ENCODE results near the gene MPRIP. TPM values are rescaled to one million over a fixed set of nuclear protein-coding genes. Genes with fewer than 3 reads are reported as not detected.

Gene MPRIP
- total RNA-seq, 2 donors from 2014 or later, result 235 to 252 TPM

- Histone ChIP-seq H3K27ac (no peak overlapping the region), H3K4me3 (no peak overlapping the region), H3K36me3 (no peaks in the 10 kb centered on the region), H3K9me3 (no peaks in the 10 kb centered on the region), H3K4me1 (ENCODE audit: control insufficient read depth in 1 of 2, low read depth in 2 of 2) (peaks cover 18 to 40% of the 10 kb centered on the region in 2 donors), H3K27me3 (replicated peaks; ENCODE audit: insufficient read depth) (no peaks in the 10 kb centered on the region)
- no peak for ATAC-seq (ENCODE audit: insufficient number of reproducible peaks, low FRiP score, low read depth)
- TF ChIP-seq CTCF (IDR thresholded peaks at IDR 0.05), result no peak
- no peak for DNase-seq (ENCODE audit: low spot score)
Measured at GRCh38 chr17:17201907-17202306, 159.7 kb downstream of the MPRIP start.

GRCh38 chr17:17203173-17203730, 161.0 kb downstream of the MPRIP start:
- Histone ChIP-seq H3K4me3 (peak overlapping the region; percentile 66), H3K4me1 (ENCODE audit: control insufficient read depth in 1 of 2, low read depth in 2 of 2) (peaks cover 18 to 43% of the 10 kb centered on the region in 2 donors)

GRCh38 chr17:17204041-17204591, 161.9 kb downstream of the MPRIP start:
- Histone ChIP-seq H3K4me1 (ENCODE audit: control insufficient read depth in 1 of 2, low read depth in 2 of 2) (peaks cover 18 to 43% of the 10 kb centered on the region in 2 donors), H3K27ac (peak overlapping the region; percentile 69 to 74), H3K36me3 (no peaks in the 10 kb centered on the region), H3K4me3 (peak overlapping the region; percentile 66), H3K27me3 (replicated peaks; ENCODE audit: insufficient read depth) (no peaks in the 10 kb centered on the region), H3K9me3 (no peaks in the 10 kb centered on the region)
- no peak for DNase-seq (ENCODE audit: low spot score)
- peak; percentile 39 for ATAC-seq (ENCODE audit: insufficient number of reproducible peaks, low FRiP score, low read depth)
- no peak for TF ChIP-seq CTCF (IDR thresholded peaks at IDR 0.05)

More at GRCh38 chr17:17203173-17203730, 161.0 kb downstream of the MPRIP start:
- H3K27ac ChIP-seq, result peak overlapping the region; percentile 69 to 74
- ATAC-seq (ENCODE audit: insufficient number of reproducible peaks, low FRiP score, low read depth) (no peak), DNase-seq (ENCODE audit: low spot score) (no peak)
- no peaks in the 10 kb centered on the region for H3K36me3 ChIP-seq
- no peaks in the 10 kb centered on the region for H3K9me3 ChIP-seq
- no peak for TF ChIP-seq CTCF (IDR thresholded peaks at IDR 0.05)
- H3K27me3 ChIP-seq (replicated peaks; ENCODE audit: insufficient read depth), result no peaks in the 10 kb centered on the region

- TF ChIP-seq CTCF (IDR thresholded peaks at IDR 0.05), result no peak
- DNase-seq (ENCODE audit: low spot score) (no peak), ATAC-seq (ENCODE audit: insufficient number of reproducible peaks, low FRiP score, low read depth) (no peak)
- Histone ChIP-seq H3K36me3 (no peaks in the 10 kb centered on the region), H3K4me1 (ENCODE audit: control insufficient read depth in 1 of 2, low read depth in 2 of 2) (peaks cover 18 to 43% of the 10 kb centered on the region in 2 donors), H3K27ac (peak overlapping the region; percentile 69 to 72), H3K4me3 (peak overlapping the region; percentile 66), H3K9me3 (no peaks in the 10 kb centered on the region), H3K27me3 (replicated peaks; ENCODE audit: insufficient read depth) (no peaks in the 10 kb centered on the region)
Measured at GRCh38 chr17:17204635-17205231, 162.5 kb downstream of the MPRIP start.

- H3K36me3 ChIP-seq, result no peaks in the 10 kb centered on the region
- peak overlapping the region; percentile 69 to 72 for H3K27ac ChIP-seq
- no peak for TF ChIP-seq CTCF (IDR thresholded peaks at IDR 0.05)
- H3K27me3 ChIP-seq (replicated peaks; ENCODE audit: insufficient read depth), result no peaks in the 10 kb centered on the region
- H3K9me3 ChIP-seq, result no peaks in the 10 kb centered on the region
- DNase-seq (ENCODE audit: low spot score) (no peak), ATAC-seq (ENCODE audit: insufficient number of reproducible peaks, low FRiP score, low read depth) (no peak)
- peak overlapping the region; percentile 66 for H3K4me3 ChIP-seq
- H3K4me1 ChIP-seq (ENCODE audit: control insufficient read depth in 1 of 2, low read depth in 2 of 2), result peaks cover 18 to 43% of the 10 kb centered on the region in 2 donors
Measured at GRCh38 chr17:17205368-17206123, 163.3 kb downstream of the MPRIP start.
